ENCODE results near the gene ECI2.
A peak's percentile ranks its signal among the peaks of the same experiment; 100 is the strongest.

The ECI2 gene

GRCh38 chr6:4071330-4071729 is 64.0 kb downstream of the ECI2 start:
- no peak for DNase-seq (ENCODE audit: low read depth)
- no peak overlapping the region for H3K4me3 ChIP-seq (ENCODE audit: low read depth, low read length)
- TF ChIP-seq, protein P1, sequence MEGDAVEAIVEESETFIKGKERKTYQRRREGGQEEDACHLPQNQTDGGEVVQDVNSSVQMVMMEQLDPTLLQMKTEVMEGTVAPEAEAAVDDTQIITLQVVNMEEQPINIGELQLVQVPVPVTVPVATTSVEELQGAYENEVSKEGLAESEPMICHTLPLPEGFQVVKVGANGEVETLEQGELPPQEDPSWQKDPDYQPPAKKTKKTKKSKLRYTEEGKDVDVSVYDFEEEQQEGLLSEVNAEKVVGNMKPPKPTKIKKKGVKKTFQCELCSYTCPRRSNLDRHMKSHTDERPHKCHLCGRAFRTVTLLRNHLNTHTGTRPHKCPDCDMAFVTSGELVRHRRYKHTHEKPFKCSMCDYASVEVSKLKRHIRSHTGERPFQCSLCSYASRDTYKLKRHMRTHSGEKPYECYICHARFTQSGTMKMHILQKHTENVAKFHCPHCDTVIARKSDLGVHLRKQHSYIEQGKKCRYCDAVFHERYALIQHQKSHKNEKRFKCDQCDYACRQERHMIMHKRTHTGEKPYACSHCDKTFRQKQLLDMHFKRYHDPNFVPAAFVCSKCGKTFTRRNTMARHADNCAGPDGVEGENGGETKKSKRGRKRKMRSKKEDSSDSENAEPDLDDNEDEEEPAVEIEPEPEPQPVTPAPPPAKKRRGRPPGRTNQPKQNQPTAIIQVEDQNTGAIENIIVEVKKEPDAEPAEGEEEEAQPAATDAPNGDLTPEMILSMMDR (IDR thresholded peaks at IDR 0.05; ENCODE audit: insufficient read depth, low read depth, low read length, missing control alignments), result no peak

DNA sequence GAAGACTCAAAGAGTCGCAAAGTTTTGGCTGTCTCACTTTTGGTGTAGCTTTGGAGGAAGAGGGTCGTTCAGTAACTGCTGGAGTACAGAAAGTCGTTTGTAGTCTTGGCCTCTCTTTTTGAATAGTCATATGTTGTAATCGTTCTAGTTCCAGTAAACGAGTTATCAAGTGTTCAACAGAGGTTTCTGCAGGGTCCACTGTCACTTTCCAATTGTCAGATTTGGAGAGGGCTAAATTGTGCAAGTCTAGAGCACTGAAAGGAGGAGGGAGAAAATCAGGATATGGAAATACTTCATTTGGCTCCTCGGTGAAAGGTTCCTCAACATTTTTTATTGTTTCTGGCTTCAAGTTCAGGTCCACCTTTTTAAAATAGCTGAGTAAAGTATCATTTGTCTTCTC is 66.2 kb downstream of the ECI2 start:
- DNase-seq (ENCODE audit: low read depth), result no peak
- TF ChIP-seq, protein P1 (IDR thresholded peaks at IDR 0.05; ENCODE audit: insufficient read depth, low read depth, low read length, missing control alignments), result no peak
- no peak overlapping the region for H3K4me3 ChIP-seq (ENCODE audit: low read depth, low read length)

GRCh38 chr6:4067673-4068072 is 67.7 kb downstream of the ECI2 start:
- no peak for DNase-seq (ENCODE audit: low read depth)
- TF ChIP-seq, protein P1 (IDR thresholded peaks at IDR 0.05; ENCODE audit: insufficient read depth, low read depth, low read length, missing control alignments), result no peak

DNA sequence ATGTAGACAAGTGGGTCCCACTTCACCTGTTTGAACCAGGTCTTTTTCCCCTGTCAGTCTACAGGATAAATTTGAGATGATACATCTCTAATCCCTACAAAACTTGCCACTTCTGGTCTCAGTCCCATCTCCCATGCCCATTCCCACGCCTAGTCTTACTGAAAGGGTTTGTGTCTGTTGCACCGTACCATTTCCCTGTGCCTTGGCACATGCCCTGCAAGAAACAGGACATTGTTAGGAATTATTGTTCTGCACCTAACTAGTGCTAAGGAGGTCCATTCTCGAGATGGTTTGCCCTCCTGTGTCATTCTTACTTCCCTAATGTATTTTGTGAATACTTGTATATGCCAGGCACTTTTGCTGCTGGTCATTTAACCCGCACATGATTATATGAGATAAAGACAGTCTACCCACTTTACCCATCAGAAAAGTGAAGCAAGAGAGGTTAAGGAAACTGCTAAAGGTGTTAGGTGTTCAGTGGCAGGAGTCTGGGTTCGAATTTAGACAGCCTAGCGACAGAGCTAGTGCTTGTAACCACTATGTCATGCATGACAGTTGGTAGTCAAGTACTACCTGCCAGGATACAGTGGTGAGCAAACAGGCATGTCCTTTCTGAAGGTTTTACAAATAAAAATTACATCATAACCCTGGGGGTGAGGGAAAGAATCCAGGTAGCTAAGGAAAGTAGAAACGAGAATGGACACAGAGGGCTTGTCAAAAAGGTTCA is 69.2 kb downstream of the ECI2 start:
- TF ChIP-seq, protein P1 (IDR thresholded peaks at IDR 0.05; ENCODE audit: insufficient read depth, low read depth, low read length, missing control alignments), result no peak
- no peak overlapping the region for H3K4me3 ChIP-seq (ENCODE audit: low read depth, low read length)
- DNase-seq (ENCODE audit: low read depth), result peak; percentile 5

More at GRCh38 chr6:4067673-4068072, 67.7 kb downstream of the ECI2 start:
- H3K4me3 ChIP-seq (ENCODE audit: low read depth, low read length), result no peak overlapping the region
